ENCODE measurements around the gene PARN.

GRCh38 chr16:14579266-14579665 is 50.8 kb downstream of the PARN start:
- TF ChIP-seq CTCF (IDR thresholded peaks at IDR 0.05) (no peak), POLR2AphosphoS5 (IDR thresholded peaks at IDR 0.05) (no peak), POLR2A (IDR thresholded peaks at IDR 0.05) (no peak)

Measured in prostate gland (tissue), 2 donors.